Right lobe of liver (tissue), 4 donors: ENCODE data around the gene POFUT2.

Source experiments
- POLR2A ChIP-seq: fragments of 450-650 bp; IDR thresholded peaks from one replicate; pipeline ENCODE4 v1.6.1; 2017; ENCODE audit warnings: antibody characterized with exemption, mild to moderate bottlenecking
- TF ChIP-seq, protein P1 (sequence below), 4 donors: fragments of 200-600 bp in 3 of 4; fragments of 450-650 bp in 1 of 4; IDR thresholded peaks; one replicate each; pipeline versions ENCODE4 v1.5.1 to v1.8.0; 2016 to 2022; ENCODE audit warnings: antibody characterized with exemption in 4 of 4, mild to moderate bottlenecking in 2 of 4
- donor health status: DM: no; HTN: no; CAD: no.
- donor health status: DM: no; HTN: no; CAD: no.
- donor health status: DM: no; HTN: yes; CAD: no.

DNA sequence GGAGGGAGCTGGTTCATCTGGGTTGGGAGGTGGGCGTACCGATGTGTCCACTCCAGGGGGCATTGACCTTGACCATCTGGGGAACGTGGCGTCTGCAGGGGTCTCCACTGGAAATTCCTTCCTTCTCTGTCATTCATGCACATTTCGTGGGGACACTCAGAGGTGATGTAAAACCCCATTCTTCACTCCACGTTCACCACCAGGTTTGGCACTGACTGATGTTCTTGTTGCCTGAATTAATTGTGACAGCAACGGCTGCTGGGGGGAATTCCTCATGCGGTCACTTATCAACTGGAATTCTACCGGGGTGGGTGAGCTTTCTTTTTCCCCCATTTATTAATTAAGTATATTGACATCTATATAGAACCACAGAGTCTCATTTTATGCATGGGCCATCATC, 18.1 kb upstream of the POFUT2 start:
- TF ChIP-seq, protein P1, sequence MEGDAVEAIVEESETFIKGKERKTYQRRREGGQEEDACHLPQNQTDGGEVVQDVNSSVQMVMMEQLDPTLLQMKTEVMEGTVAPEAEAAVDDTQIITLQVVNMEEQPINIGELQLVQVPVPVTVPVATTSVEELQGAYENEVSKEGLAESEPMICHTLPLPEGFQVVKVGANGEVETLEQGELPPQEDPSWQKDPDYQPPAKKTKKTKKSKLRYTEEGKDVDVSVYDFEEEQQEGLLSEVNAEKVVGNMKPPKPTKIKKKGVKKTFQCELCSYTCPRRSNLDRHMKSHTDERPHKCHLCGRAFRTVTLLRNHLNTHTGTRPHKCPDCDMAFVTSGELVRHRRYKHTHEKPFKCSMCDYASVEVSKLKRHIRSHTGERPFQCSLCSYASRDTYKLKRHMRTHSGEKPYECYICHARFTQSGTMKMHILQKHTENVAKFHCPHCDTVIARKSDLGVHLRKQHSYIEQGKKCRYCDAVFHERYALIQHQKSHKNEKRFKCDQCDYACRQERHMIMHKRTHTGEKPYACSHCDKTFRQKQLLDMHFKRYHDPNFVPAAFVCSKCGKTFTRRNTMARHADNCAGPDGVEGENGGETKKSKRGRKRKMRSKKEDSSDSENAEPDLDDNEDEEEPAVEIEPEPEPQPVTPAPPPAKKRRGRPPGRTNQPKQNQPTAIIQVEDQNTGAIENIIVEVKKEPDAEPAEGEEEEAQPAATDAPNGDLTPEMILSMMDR (IDR thresholded peaks at IDR 0.05), result no peak
- no peak for TF ChIP-seq POLR2A
